HG02798 (cell line): ENCODE results near the gene PRDM16.

Experiments
- ATAC-seq: cut with Tn5 transposase; IDR thresholded peaks from one replicate; pipeline ENCODE4 v1.9.1; 2021; ENCODE audit warnings: mild to moderate bottlenecking; ENCODE audit not compliant: unreplicated experiment, poor library complexity

PRDM16 gene

DNA sequence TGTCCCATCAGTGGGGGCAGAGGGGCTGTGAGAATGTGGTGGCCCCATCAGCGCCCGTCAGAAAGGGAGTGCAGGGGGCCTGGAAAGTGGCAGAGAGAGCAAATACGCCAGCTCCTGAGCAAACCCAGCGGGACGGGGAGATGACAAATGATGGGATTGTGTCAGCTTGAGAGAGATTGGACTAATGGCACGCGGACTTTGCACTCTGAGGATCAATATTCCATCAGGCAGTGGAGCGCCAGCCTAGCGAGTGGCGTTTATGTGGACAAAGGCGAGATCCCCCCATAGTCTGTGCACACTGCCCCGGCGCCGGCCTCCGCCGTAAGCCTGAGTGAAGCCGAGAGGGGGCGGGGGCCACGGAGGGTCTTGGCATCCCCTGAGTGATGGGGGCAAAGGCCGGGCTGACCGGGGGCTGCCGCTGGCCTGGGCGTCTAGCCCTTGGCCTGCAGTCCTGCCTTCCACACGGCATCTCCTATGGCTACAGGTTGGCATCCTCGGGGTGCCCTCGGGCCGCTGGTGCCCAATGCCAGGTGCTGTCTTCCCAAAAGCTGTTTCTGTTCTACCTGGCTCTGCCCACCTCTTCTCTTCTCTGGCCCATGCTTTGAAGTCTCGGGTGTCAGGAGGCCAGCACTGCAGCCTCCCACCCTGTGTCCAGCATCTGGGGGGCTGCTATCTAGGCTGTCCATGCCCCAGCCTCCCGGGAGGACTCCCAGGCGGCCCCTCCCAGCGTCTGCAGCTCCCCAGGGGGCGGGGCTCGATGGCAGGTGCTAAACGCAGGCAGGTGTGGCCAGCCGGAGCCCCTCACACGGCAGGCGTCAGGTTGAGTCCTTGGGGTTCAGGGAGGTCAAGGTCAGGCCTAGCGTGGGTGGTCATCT lies 46.5 kb downstream of the PRDM16 start:
- ATAC-seq = no peak

- ATAC-seq = no peak
Observed at GRCh38 chr1:3116150-3116510, 47.1 kb downstream of the PRDM16 start.

DNA sequence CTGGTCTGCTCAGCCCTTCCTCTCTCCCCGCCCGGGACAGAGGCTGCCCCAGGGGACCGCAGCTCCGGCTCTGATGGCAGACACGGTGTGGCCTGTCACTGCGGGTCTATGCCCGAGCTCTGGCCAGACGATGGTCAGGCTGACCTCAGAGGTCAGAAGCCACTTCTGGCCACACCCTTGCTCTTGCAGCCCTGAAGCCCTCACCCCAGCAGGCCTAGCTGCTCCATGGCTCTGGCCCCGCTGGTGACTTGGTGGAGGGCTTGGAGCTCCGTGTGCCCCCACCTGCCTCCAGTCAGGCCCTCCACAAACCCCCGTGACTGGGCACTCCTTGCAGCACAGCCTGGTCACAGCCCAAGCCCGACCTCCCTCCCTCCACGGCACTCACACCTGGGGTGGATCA lies 47.6 kb downstream of the PRDM16 start:
- ATAC-seq = no peak

- ATAC-seq = no peak
Observed at GRCh38 chr1:3117879-3118278, 48.9 kb downstream of the PRDM16 start.

DNA sequence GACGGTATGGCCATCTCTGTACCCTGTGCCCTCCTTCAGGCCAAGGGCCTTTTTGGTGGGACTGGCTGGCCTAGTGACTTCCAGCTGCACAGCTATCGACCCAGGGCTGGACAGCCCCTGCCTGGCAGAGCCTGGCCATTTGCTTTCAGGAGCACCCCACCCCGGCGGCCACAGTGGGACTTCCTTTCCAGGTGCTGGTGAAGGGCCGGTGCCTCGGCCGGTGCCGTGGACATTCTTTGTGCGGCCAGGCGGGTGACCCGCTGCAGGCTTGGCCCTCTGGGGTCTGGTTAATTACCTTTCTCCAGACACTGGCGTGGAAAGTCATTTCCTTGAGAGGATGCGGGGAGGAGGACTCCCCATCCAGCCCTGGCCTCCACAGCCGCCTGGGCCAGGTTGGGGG lies 50.1 kb downstream of the PRDM16 start:
- ATAC-seq = no peak

- ATAC-seq = no peak
Observed at GRCh38 chr1:3119725-3120124, 50.7 kb downstream of the PRDM16 start.

DNA sequence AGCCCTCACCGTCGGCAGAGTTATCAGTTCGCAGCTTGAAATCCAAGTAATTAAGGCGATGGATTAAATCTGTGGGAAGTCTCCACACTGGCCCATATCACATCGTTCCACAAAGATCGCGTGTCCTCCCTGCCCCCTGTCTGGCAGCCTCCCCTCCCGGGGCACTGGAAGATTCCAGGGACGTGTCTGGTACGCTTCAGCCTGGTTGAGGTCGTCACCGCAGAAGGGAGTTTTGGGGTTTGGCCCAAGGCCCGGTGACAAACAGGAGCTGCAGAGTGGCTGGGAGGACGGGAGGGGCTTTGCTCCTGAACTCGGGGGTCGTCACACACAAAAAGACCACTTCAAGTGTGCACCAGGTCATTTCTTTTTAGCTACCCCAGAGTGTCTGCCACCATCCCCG lies 51.1 kb downstream of the PRDM16 start:
- no peak for ATAC-seq

GRCh38 chr1:3120994-3121393 lies 52.0 kb downstream of the PRDM16 start:
- ATAC-seq = no peak

DNA sequence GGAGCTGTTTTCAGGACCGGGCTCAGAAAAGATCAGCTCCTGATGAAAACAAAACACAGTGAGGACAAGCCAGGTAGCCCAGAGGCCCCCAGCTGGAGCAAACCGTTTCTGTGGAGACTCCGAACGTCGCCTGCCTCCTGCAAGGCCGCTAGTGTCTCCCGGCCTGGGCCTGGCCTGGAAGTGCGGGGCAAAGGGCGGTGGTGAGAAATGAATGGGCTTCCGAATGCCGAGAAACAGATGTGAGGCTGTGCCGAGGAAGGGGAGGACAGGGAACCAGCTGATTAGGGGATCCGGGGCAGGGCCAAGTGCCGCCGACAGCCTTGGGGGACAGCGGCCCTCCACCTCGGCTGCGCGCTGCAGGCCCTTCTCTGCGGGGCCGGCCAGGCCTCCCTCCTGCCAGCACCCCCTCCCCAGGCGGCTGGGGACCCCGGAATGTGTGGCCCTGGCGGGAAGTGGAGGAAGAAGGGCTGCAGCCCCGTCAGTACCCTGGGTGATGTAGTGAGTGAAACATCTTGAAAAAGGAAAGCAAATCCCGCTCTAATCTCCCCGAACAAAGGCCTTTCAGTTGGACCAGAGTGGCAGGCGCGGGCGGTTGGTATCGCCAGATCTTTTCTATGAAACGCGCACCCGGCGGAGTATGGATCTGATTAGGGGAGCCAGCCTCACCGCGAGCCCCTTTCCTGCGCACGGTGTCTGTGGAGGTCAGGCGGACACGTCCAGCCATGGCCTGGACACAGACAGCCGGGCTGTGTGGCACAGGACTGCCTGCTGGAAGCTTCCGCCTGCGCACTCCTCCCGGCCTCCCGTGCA lies 52.6 kb downstream of the PRDM16 start:
- ATAC-seq = no peak

GRCh38 chr1:3122311-3122710 lies 53.3 kb downstream of the PRDM16 start:
- no peak for ATAC-seq

DNA sequence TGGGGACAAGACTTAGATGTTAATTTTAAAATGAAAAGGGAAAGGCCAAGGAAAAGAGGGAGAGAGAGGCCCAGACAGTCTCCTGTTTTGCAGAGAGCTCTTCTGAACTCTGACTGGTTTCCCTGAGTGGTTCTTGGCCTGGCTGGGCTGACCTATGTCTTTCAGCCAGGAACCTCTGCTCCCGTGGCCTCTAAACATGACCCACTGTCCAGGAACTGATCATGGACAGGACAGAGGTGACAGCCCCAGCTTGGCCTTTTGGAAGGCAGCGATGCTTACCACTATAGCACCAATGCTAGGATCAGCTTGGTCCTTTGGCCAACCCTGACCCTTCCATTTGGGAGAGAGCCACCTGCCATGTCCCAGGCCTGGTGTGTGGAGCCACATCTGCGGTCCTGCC lies 55.2 kb downstream of the PRDM16 start:
- no peak for ATAC-seq

- ATAC-seq = no peak
Observed at GRCh38 chr1:3125078-3125477, 56.1 kb downstream of the PRDM16 start.

DNA sequence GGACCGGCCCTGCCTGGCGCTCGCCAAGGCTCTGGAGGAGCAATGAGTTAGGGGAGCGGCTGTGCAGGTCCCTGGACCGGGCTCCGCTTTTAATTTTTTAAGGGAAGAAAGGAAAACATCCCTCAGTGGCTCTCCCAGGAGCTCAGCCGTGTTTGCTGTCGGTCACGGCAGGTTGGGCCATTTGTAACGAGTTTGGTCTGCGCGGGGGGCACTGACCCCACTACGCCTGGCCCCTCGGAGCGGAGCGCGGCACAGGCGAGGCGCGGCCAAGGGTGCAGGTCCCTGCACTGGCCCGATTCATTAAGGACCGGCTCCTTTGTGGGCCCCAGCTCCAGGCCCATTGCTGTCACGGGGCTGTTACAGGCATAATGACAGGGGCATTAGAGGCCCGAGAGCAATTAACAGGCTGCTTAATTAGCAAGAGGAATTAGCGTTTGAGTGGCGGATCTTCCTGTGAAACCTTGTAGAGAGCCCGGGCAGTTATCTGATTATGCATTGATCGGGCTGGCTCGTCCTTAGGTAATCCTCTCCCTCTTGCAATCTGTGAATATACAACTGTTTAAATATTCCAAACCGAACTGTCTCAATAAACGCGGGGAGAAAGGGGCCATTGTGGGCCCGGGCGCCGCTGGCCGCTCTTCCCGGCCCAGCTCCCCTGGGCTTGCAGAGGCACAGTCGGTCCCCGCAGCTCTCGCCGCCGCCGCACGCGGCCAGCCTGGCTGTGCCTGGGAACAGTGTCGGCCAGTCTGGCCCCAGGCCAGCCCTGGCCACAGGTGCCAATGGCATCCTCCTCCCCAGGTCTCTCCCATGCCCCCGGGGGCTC lies 56.8 kb downstream of the PRDM16 start:
- ATAC-seq = no peak

- no peak for ATAC-seq
Observed at GRCh38 chr1:3126756-3127678, 58.0 kb downstream of the PRDM16 start.

DNA sequence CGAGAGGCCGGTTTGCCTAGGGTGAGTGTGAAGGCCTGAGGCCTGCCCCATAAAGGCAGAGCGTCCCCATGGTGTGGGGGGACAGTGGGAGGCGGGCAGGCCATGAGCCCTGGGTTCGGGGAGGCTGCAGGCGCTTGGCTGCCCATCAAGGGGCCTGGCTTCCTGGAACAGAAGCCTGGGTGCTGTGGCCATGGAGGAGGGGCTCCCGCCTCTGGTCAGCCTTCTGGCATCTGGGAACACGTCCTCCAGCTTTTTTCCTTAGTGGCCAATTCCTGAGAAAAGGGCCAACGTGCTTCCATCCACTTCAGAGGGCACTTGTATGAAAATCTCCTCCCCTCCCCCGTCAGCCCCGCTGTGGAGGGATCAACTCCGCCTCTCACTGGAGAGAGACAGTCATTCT lies 58.7 kb downstream of the PRDM16 start:
- no peak for ATAC-seq

GRCh38 chr1:3128431-3129132 lies 59.6 kb downstream of the PRDM16 start:
- ATAC-seq = no peak

GRCh38 chr1:3129133-3129490 lies 60.1 kb downstream of the PRDM16 start:
- no peak for ATAC-seq

GRCh38 chr1:3130268-3130667 lies 61.3 kb downstream of the PRDM16 start:
- ATAC-seq = no peak

GRCh38 chr1:3132660-3133059 lies 63.7 kb downstream of the PRDM16 start:
- ATAC-seq = no peak
